CD4-positive, CD25-positive, alpha-beta regulatory T cell (primary cell): ENCODE results near the gene GLOD4. TPM values are rescaled to one million over a fixed set of nuclear protein-coding genes. Genes with fewer than 3 reads are reported as not detected.
"Not testable (repeated sequence)": the region's sequence is repeated elsewhere in the genome, so short reads cannot be mapped to it uniquely, and the experiment has no call there.

Experiments
- ATAC-seq, 2 donors: fragments of 150-1000 bp; cut with Tn5 transposase; one replicate each; pipeline ENCODE4 v1.10.0; 2021; ENCODE audit warnings: low read depth in 2 of 2, moderate number of reproducible peaks in 2 of 2, moderate library complexity in 1 of 2
- DNase-seq, 3 donors: peaks; one replicate each; pipeline versions ENCODE4 v3.0.0 to v3.0.0-alpha.2; 2012 to 2022; ENCODE audit warnings: mixed read lengths in 1 of 3
- H3K27ac ChIP-seq: one replicate; pipeline ENCODE4 v1.7.0; 2013; ENCODE audit warnings: mild to moderate bottlenecking, low read length; ENCODE audit not compliant: insufficient read depth, poor library complexity, severe bottlenecking
- H3K27me3 ChIP-seq: one replicate; pipeline ENCODE4 v1.7.0; 2013; ENCODE audit warnings: low read length; ENCODE audit not compliant: control insufficient read depth, insufficient read depth
- H3K36me3 ChIP-seq: one replicate; pipeline ENCODE4 v1.7.0; 2013; ENCODE audit warnings: mild to moderate bottlenecking, low read length, moderate library complexity; ENCODE audit not compliant: control insufficient read depth, insufficient read depth
- H3K4me1 ChIP-seq: 2 replicates; pipeline ENCODE4 v1.7.0; 2013; ENCODE audit warnings: mild to moderate bottlenecking, low read length; ENCODE audit not compliant: insufficient read depth, control insufficient read depth, poor library complexity, severe bottlenecking
- H3K4me3 ChIP-seq: one replicate; pipeline ENCODE4 v1.7.0; 2013; ENCODE audit warnings: low read depth, mild to moderate bottlenecking, low read length, moderate library complexity
- H3K9me3 ChIP-seq, 2 experiments: 1 replicate in 1 of 2; 2 replicates in 1 of 2; pipeline ENCODE4 v1.7.0; 2013; ENCODE audit warnings: low read length in 2 of 2, mild to moderate bottlenecking in 1 of 2, moderate library complexity in 1 of 2; ENCODE audit not compliant: control insufficient read depth in 2 of 2
- H3K27ac Mint-ChIP-seq, 3 donors: one replicate each; pipeline ENCODE4 v1.8.0; 2020 to 2022; ENCODE audit warnings: mild to moderate bottlenecking in 3 of 3, mixed read lengths in 3 of 3, moderate library complexity in 2 of 3
- H3K27me3 Mint-ChIP-seq: one replicate; pipeline ENCODE4 v1.8.0; 2022; ENCODE audit warnings: mild to moderate bottlenecking, mixed read lengths
- H3K36me3 Mint-ChIP-seq: one replicate; pipeline ENCODE4 v1.8.0; 2020; ENCODE audit warnings: mixed read lengths
- H3K4me1 Mint-ChIP-seq, 4 donors: one replicate each; pipeline ENCODE4 v1.8.0; 2020 to 2022; ENCODE audit warnings: mixed read lengths in 4 of 4, mild to moderate bottlenecking in 1 of 4
- H3K4me3 Mint-ChIP-seq, 4 donors: one replicate each; pipeline ENCODE4 v1.8.0; 2020 to 2022; ENCODE audit warnings: mild to moderate bottlenecking in 4 of 4, mixed read lengths in 4 of 4, moderate library complexity in 3 of 4
- H3K9me3 Mint-ChIP-seq, 7 donors: one replicate each; pipeline ENCODE4 v1.8.0; 2020 to 2022; ENCODE audit warnings: mixed read lengths in 7 of 7, mild to moderate bottlenecking in 3 of 7, moderate library complexity in 2 of 7
- polyA plus RNA-seq, 4 donors: library from polyadenylated mRNA; unstranded; fragments of 300-500 nt; fragmentation: Illumina TruSeq; gene quantifications; one replicate each; pipeline ENCODE4 v1.2.3, GENCODE V29; 2021
- total RNA-seq: library from RNA; stranded (reverse); gene quantifications from one replicate; pipeline ENCODE4 v1.2.3, GENCODE V29; 2022

The GLOD4 gene
- total and polyA plus RNA-seq, 5 donors from 2014 or later = 65.0 to 115 (median 108) TPM

GRCh38 chr17:759964-760363, 22.1 kb downstream of the GLOD4 start:
- Mint-ChIP-seq H3K27me3 (no peaks in the 10 kb centered on the region), H3K9me3 (no peaks in the 10 kb centered on the region), H3K4me3 (no peak overlapping the region), H3K27ac (peak overlapping the region in 1 of 3 donors; percentile 29), H3K36me3 (peaks cover 20% of the 10 kb centered on the region), H3K4me1 (no peaks in the 10 kb centered on the region)
- DNase-seq = no peak
- ATAC-seq = no peak
- Histone ChIP-seq H3K4me1 (no peaks in the 10 kb centered on the region), H3K36me3 (peaks cover 42% of the 10 kb centered on the region), H3K4me3 (no peak overlapping the region), H3K9me3 (no peaks in the 10 kb centered on the region), H3K27me3 (no peaks in the 10 kb centered on the region), H3K27ac (no peak overlapping the region)

GRCh38 chr17:756010-756567, 26.0 kb downstream of the GLOD4 start:
- H3K4me1 Mint-ChIP-seq = peaks cover 6 to 13% (median 6%) of the 10 kb centered on the region in 4 donors
- H3K27me3 Mint-ChIP-seq, H3K36me3 Mint-ChIP-seq, DNase-seq, ATAC-seq, H3K4me3 ChIP-seq, H3K9me3 ChIP-seq, H3K9me3 Mint-ChIP-seq, H3K27me3 ChIP-seq: not testable (repeated sequence)
- Histone ChIP-seq H3K36me3 (peaks cover 17% of the 10 kb centered on the region), H3K4me1 (peaks cover 13% of the 10 kb centered on the region), H3K27ac (peak overlapping the region; percentile 23)
- H3K4me3 Mint-ChIP-seq = peak overlapping the region in 2 of 4 donors; percentile 48 to 55
- H3K27ac Mint-ChIP-seq = peak overlapping the region in 1 of 3 donors; percentile 54

- H3K27me3 ChIP-seq, ATAC-seq, H3K4me3 ChIP-seq, H3K9me3 Mint-ChIP-seq, DNase-seq, H3K9me3 ChIP-seq, H3K36me3 Mint-ChIP-seq, H3K27ac Mint-ChIP-seq, H3K27me3 Mint-ChIP-seq: not testable (repeated sequence)
- H3K4me1 Mint-ChIP-seq = peaks cover 11 to 19% (median 12%) of the 10 kb centered on the region in 4 donors
- H3K4me3 Mint-ChIP-seq = peak overlapping the region in 2 of 4 donors; percentile 48 to 80
- H3K4me1 ChIP-seq = peaks cover 20% of the 10 kb centered on the region
- H3K27ac ChIP-seq = peak overlapping the region; percentile 23
- peaks cover 15% of the 10 kb centered on the region for H3K36me3 ChIP-seq
These were observed 26.6 kb downstream of the GLOD4 start for GRCh38 chr17:755319-755961.

- no peaks in the 10 kb centered on the region for H3K27me3 Mint-ChIP-seq
- DNase-seq (no peak), ATAC-seq (no peak)
- Histone ChIP-seq H3K27me3 (no peaks in the 10 kb centered on the region), H3K36me3 (peaks cover 4% of the 10 kb centered on the region), H3K4me1 (peaks cover 29% of the 10 kb centered on the region), H3K9me3 (no peaks in the 10 kb centered on the region), H3K27ac (no peak overlapping the region), H3K4me3 (no peak overlapping the region)
- peak overlapping the region; percentile 75 to 81 (median 79) for H3K4me3 Mint-ChIP-seq
- H3K27ac Mint-ChIP-seq = peak overlapping the region; percentile 5 to 73 (median 65)
- H3K4me1 Mint-ChIP-seq = peaks cover 19 to 34% (median 23%) of the 10 kb centered on the region in 4 donors
- H3K9me3 Mint-ChIP-seq = no peaks in the 10 kb centered on the region
- peaks cover 5% of the 10 kb centered on the region for H3K36me3 Mint-ChIP-seq
These were observed 28.7 kb downstream of the GLOD4 start for GRCh38 chr17:753418-753817.

GRCh38 chr17:752620-753219, 29.4 kb downstream of the GLOD4 start:
- peak in 1 of 3 donors; percentile 57 for DNase-seq
- ATAC-seq = peak in 1 of 2 donors; percentile 8
- Histone ChIP-seq H3K27ac (peak overlapping the region; percentile 72), H3K27me3 (no peaks in the 10 kb centered on the region), H3K4me1 (peaks cover 29% of the 10 kb centered on the region), H3K36me3 (peaks cover 7% of the 10 kb centered on the region), H3K9me3 (no peaks in the 10 kb centered on the region), H3K4me3 (peak overlapping the region; percentile 62)
- peak overlapping the region; percentile 94 to 97 (median 96) for H3K27ac Mint-ChIP-seq
- no peaks in the 10 kb centered on the region for H3K27me3 Mint-ChIP-seq
- peaks cover 19 to 38% (median 24%) of the 10 kb centered on the region in 4 donors for H3K4me1 Mint-ChIP-seq
- no peaks in the 10 kb centered on the region for H3K9me3 Mint-ChIP-seq
- peaks cover 11% of the 10 kb centered on the region for H3K36me3 Mint-ChIP-seq
- H3K4me3 Mint-ChIP-seq = peak overlapping the region; percentile 94 to 97 (median 96)

GRCh38 chr17:752002-752619, 30.0 kb downstream of the GLOD4 start, which contains the start of gene GEMIN4:
Gene GEMIN4 (minus strand): TSS chr17:752264. CDS start chr17:752142, 122 bp downstream.
- Mint-ChIP-seq H3K27me3 (no peaks in the 10 kb centered on the region), H3K27ac (peak within 1 kb of the TSS; percentile 94 to 97 (median 96)), H3K36me3 (peaks cover 11% of the 10 kb centered on the region), H3K4me3 (peak within 1 kb of the TSS; percentile 94 to 98 (median 96)), H3K4me1 (peaks cover 19 to 38% (median 24%) of the 10 kb centered on the region in 4 donors), H3K9me3 (no peaks in the 10 kb centered on the region)
- Histone ChIP-seq H3K4me1 (peaks cover 29% of the 10 kb centered on the region), H3K36me3 (peaks cover 13% of the 10 kb centered on the region), H3K27me3 (no peaks in the 10 kb centered on the region), H3K9me3 (no peaks in the 10 kb centered on the region), H3K4me3 (peak within 1 kb of the TSS; percentile 78), H3K27ac (peak within 1 kb of the TSS; percentile 72)
- ATAC-seq (peak; percentile 85 to 92), DNase-seq (peak; percentile 93 to 96 (median 93))

GRCh38 chr17:751269-752001, 30.6 kb downstream of the GLOD4 start:
- H3K27ac ChIP-seq = peak overlapping the region; percentile 72
- Mint-ChIP-seq H3K27me3 (no peaks in the 10 kb centered on the region), H3K4me3 (peak overlapping the region; percentile 94 to 98 (median 96)), H3K9me3 (no peaks in the 10 kb centered on the region), H3K4me1 (peaks cover 19 to 38% (median 24%) of the 10 kb centered on the region in 4 donors), H3K27ac (peak overlapping the region; percentile 91 to 96 (median 94)), H3K36me3 (peaks cover 6% of the 10 kb centered on the region)
- peak; percentile 35 to 38 for ATAC-seq
- H3K4me3 ChIP-seq = peak overlapping the region; percentile 78
- DNase-seq = peak in 2 of 3 donors; percentile 28 to 77
- peaks cover 29% of the 10 kb centered on the region for H3K4me1 ChIP-seq
- H3K9me3 ChIP-seq = no peaks in the 10 kb centered on the region
- H3K36me3 ChIP-seq = peaks cover 17% of the 10 kb centered on the region
- no peaks in the 10 kb centered on the region for H3K27me3 ChIP-seq
